Right forelimb (tissue), 1 donor: Measurements from ENCODE around the gene BPIFB2.

ENCODE experiments used
- DNase-seq: peaks from one replicate; pipeline ENCODE4 v3.0.0-alpha.2; 2018

BPIFB2 gene

DNA sequence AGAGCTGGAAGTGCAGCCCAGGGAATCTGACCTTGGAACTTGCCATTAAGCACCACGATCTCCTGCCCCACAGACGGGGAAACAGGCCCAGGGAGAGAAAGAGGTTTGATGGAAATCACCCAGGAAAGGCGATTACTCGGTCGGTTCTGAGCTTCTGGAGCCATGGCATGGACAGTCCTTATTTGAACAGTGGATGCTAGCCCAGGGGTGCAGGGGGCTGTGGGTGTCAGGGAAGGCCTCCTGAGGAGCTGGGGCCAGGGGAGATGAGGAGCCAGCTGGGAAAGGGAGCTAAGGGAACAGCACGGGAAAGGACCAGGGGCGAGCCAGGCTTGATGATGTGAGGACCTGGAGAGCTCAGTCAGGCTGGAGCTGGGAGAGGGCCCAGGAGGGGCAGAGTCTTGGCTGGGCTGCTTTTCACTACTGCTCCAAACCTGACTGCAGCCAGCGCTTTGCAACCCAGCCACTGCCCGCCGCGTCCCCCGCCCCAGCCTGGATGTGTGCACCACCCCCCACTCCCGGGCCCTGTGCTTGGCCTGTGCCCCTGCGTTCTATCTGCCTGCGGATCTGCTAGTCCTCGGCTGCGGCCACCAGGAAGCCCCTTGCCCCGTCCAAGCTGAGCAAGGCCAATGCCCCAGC, 21.1 kb upstream of the BPIFB2 start:
- DNase-seq = no peak

- no peak for DNase-seq
Observed at GRCh38 chr20:32987044-32987825, 20.3 kb upstream of the BPIFB2 start.

- no peak for DNase-seq
Observed at GRCh38 chr20:32988008-32988407, 19.5 kb upstream of the BPIFB2 start.

GRCh38 chr20:32989507-32990283, 17.8 kb upstream of the BPIFB2 start:
- DNase-seq = no peak

- no peak for DNase-seq
Observed at GRCh38 chr20:32990426-32990825, 17.1 kb upstream of the BPIFB2 start.

- no peak for DNase-seq
Observed at GRCh38 chr20:32991383-32991782, 16.1 kb upstream of the BPIFB2 start.

- no peak for DNase-seq
Observed at GRCh38 chr20:32991792-32992641, 15.5 kb upstream of the BPIFB2 start.

DNA sequence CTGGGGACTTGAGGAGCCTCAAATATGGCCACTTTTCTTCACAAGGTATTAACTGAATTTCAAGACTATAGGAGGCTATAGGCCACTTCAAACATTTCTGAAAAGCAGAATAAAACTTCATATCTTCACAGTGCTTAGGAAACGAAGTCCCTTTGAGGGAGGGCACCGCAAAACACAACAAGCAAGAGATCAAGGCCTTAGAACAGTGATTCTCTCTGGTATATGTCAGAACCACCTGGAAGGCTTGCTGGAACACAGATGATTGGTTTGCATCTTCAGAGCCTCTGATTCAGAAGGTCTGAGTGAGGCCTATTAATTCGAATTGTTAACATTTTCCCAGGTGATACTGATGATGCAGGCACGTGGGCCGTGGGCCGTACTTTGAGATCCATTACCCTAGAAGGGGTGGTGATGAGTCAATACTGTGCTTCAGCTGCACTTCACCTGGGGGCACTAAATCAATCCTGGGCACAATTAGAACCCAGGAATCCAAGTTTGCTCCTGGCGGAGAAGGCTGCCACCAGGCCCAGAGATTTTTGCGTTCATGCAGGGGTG, 13.9 kb upstream of the BPIFB2 start:
- DNase-seq = no peak

DNA sequence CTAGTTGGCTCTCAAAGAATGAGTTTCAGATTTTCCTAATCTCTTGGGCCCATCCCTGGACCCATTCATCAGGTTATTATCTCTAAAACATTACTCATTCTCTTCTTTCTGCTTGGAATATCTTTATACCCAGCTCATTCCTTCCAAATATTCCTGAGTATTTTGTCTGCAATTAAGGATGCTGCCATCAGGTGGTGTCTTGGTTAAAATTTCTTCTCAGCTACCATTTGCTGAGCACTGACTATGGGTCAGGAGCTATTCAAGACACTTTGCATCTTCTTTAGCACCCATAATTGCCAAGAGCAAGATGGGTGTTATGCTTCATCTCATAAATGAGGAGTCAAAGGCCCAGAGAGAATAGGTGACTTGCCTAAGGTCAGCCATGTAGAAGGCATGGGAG, 11.7 kb upstream of the BPIFB2 start:
- no peak for DNase-seq

DNA sequence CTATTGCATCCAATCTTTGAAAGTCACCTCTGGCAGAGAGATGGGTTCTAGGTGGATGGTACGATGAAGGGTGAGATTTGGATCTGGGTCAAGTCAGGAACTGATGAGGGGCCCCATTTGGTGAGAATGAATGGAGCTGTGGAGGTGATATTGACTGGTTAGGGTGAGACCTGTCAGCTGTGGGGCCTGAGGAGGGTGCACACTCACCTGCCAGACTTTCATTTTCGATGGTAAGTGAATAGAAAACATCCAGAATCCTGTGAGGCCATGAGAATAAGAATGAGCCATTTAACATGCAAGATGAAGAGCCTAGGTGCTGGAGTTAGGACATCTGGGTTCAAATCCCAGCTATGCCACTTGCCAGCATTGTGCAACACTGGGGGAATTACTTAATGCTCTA, 10.1 kb upstream of the BPIFB2 start:
- DNase-seq = no peak

DNA sequence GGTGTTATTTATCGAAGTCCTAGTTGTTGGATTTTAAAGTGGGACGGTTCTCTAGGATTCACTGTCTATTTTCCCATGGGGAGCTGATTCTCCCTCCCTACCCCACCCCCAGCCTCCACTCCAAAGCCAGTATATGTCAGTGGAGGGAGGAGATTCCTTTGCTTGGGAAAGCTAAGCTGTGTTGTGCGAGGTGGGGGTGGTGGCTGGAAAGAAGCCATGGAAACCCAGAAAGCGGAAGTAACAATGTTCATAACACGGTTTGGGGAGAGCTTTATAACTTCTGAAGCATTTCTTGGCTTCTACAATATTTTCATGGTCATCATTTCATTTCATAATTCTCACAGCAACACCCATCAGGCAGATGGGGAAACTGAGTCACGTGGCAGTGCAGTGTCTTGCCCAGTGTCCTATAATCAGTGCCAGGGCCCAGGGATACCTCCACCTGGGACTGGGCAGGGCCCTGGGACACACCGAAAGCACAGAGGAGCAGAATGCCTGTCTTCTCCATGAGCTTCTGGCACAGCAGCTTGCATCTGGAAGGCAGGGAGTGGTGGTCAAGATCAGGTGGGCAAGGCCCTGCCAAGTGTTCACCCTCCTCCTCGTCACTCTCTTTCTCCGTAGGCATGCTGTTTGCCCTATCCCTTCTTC, 7.8 kb upstream of the BPIFB2 start:
- no peak for DNase-seq

- no peak for DNase-seq
Observed at GRCh38 chr20:33000802-33001466, 6.6 kb upstream of the BPIFB2 start.

GRCh38 chr20:33002087-33002808, 5.3 kb upstream of the BPIFB2 start:
- DNase-seq = no peak

DNA sequence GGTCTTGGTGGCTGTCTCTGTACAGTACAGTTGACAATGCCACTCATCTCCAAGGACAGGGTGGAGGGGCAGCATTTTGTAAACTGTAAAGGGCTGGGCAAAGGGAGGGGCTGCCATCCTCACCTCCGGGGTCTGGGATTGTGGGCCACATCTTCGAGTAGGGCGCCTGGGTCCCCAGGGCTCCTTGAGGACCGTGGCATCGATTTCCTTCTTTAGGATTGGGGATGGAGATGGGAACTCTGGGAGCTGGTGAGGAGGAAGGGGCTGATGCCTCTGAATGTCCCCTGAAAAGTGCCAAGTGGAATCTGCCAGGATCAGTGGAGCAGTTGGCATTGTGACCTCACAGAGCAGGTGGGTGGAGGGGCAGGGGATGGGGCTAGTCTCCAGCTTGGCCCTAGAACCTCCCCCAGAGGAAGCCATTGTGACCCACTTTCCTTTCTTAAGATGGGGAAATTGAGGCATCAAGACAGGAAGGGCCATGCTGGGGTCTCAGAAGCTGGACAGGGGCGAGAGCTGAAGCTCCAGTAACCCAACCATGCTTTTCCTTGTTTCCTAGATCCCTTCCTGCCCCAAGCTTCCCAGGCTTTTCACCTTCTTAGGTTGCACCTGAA, 3.3 kb upstream of the BPIFB2 start, which contains the start of gene SUN5:
TSS of gene SUN5 (minus strand) at position 293 of the 611 bp plus-strand sequence. CDS start at position 200, 93 bp downstream.
- DNase-seq = no peak

DNA sequence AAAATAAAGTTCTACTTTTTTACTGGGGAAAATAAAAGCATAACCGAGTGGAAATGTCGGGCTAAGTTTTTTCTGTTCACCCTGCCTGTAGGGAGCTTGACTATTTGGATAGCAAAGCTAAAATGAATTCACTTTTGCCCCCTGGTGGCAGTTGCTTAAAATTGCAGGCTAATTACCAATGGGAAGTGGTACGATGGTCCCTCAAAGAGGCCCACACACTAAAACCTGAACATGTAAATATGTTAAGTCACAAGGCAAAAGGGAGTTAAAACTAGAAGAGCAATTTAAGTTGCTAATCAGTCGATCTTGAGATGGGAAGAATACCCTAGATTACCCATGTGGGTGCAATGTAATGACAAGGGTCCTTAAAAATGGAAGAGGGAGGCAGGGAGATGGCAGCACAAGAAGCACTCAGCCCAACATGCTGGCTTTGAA, 2.4 kb upstream of the BPIFB2 start:
- DNase-seq = no peak

DNA sequence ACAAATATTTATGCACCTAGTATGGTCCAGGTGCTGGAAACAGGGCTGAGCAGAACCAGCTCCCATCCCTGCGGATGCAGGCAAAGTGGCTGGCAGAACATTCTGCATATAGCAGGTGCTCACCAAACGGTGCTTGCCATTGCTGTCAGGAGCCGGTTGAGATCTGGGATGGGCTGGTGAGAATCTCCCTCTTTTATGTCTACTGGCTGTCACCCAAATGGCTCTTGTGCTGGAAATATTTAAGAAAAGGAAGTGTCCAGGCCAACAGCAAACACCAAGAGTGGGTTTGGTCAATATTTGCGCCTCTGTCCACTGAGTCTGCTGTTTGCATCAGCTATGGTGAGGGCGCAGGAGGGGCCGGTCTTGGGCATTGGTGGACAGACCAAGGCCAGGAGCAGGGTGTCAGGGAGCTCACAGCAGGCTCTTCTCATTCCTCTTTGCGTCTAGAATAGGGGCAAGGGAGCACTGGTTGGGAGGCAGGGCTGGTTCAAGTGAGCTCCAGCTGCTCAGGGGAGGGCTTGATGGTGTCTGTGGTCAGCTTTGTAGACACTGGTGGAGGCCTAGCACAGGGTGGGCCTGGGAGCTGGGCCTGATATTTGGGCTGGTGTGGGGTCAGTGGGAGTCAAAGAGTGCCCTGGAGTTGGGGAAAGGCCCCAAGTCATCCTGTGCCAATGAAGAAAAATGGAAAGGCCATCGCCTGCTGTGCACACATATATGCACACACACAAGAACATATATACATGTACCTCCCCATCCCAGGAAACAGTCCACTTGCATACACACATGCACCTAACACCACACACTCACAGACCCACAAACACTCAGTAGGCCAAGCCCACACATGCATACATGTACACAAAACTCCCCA, 1.4 kb upstream of the BPIFB2 start:
- DNase-seq = no peak

DNA sequence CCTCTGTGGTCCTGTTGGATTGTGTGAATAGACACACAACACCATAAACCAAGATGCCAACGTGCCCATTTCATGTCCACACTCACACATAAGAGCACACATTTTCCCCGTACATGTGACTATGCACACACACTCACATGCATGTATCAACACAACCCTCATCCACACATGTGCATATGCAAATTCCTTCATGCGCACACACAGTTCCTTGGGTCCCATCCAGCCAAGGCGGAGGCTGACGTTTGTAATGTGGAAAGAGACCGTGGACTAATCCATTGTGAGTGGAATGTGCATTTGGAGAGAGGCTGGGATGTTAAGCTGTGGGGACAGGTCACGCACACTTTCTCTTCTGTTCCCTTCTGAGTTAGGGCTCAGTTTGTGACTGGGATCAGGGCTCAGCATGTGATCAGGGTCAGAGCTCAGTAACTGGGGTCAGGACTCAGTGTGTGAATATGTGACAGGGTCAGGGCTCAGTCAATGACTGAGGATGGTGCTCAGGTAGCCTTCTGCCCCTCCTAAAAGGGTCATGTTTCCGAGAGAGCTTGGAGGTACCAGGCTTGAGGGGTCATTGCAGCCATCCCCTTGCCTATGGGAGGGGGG, 628 bp upstream of the BPIFB2 start:
- DNase-seq = no peak
